Stimulated activated CD8-positive, alpha-beta memory T cell treated with anti-CD3 and anti-CD28 coated beads, Interleukin-12 subunit alpha, Interleukin-12 subunit beta, amount 100 ng/mL, for 24 hours (primary cell): ENCODE results near the gene CERCAM.
"Not testable (repeated sequence)": the region's sequence is repeated elsewhere in the genome, so short reads cannot be mapped to it uniquely, and the experiment has no call there.

ENCODE experiments used
- DNase-seq: peaks from one replicate; pipeline ENCODE4 v3.0.0-alpha.2; 2020; ENCODE audit errors: extremely low read depth

The CERCAM gene

GRCh38 chr9:128419061-128419925, 1.4 kb upstream of the CERCAM start:
- DNase-seq: no peak

- DNase-seq: no peak
Observed at GRCh38 chr9:128420060-128420650, 502 bp upstream of the CERCAM start.

- no peak for DNase-seq
Observed at GRCh38 chr9:128421482-128421996, 882 bp downstream of the CERCAM start.

GRCh38 chr9:128422022-128422782, 1.5 kb downstream of the CERCAM start:
- DNase-seq: not testable (repeated sequence)

GRCh38 chr9:128422783-128423150, 2.1 kb downstream of the CERCAM start:
- DNase-seq: no peak

GRCh38 chr9:128423356-128423755, 2.7 kb downstream of the CERCAM start:
- not testable (repeated sequence) for DNase-seq

GRCh38 chr9:128424268-128424780, 3.7 kb downstream of the CERCAM start:
- DNase-seq: no peak

- DNase-seq: no peak
Observed at GRCh38 chr9:128428644-128429512, 8.2 kb downstream of the CERCAM start.

GRCh38 chr9:128429513-128430086, 8.9 kb downstream of the CERCAM start:
- no peak for DNase-seq

GRCh38 chr9:128431207-128431606, 10.6 kb downstream of the CERCAM start:
- no peak for DNase-seq

- DNase-seq: no peak
Observed at GRCh38 chr9:128434340-128434739, 13.7 kb downstream of the CERCAM start.

GRCh38 chr9:128435611-128436010, 15.0 kb downstream of the CERCAM start:
- DNase-seq: no peak

- peak; percentile 58 for DNase-seq
Observed at GRCh38 chr9:128438343-128439109, 17.9 kb downstream of the CERCAM start.

- DNase-seq: no peak
Observed at GRCh38 chr9:128439273-128439672, 18.6 kb downstream of the CERCAM start.

- no peak for DNase-seq
Observed at GRCh38 chr9:128442150-128442549, 21.5 kb downstream of the CERCAM start.

- DNase-seq: not testable (repeated sequence)
Observed at GRCh38 chr9:128446505-128446904, 25.8 kb downstream of the CERCAM start.

- DNase-seq: no peak
Observed at GRCh38 chr9:128448746-128449145, 28.1 kb downstream of the CERCAM start.

GRCh38 chr9:128454991-128455390, 34.3 kb downstream of the CERCAM start:
- DNase-seq: no peak

GRCh38 chr9:128455849-128456612, 35.4 kb downstream of the CERCAM start, which contains the start of gene ODF2:
Gene ODF2, plus strand, starts transcription at chr9:128456006. Its CDS starts 86 bp downstream, at chr9:128456092.
- peak; percentile 98 for DNase-seq
